Endothelial cell of umbilical vein (primary cell): ENCODE measurements around the gene TNNI3K. TPM values are rescaled to one million over a fixed set of nuclear protein-coding genes. Genes with fewer than 3 reads are reported as not detected.

ENCODE experiments used
- BruUV-seq: library from RNA; stranded (reverse); fragments of 400-500 nt; replicated peaks from 2 replicates; lab custom pipeline; 2021; lab: Mats Ljungman, UMichigan
- CTCF ChIA-PET: fragments of 300-600, 350-600 bp; sonication (Branson Sonifier 250); formaldehyde crosslinking; loops from one replicate; lab custom pipeline; 2021; ENCODE audit warnings: antibody characterized with exemption, inconsistent platforms; lab: Charles Lee
- POLR2A ChIA-PET: fragments of 300-600, 350-600 bp; sonication (Branson Sonifier 250); formaldehyde crosslinking; loops from one replicate; lab custom pipeline; 2021; ENCODE audit warnings: antibody characterized with exemption, inconsistent platforms; lab: Charles Lee
- DNase-seq: peaks from one replicate; pipeline ENCODE4 v3.0.0-alpha.2; 2011; ENCODE audit warnings: low read depth, low spot score
- FAIRE-seq: peaks from 2 replicates; lab custom pipeline; 2011; peaks lifted over from hg19 to GRCh38; lab: Jason Lieb, UNC
- H2AFZ ChIP-seq: 2 replicates; pipeline ENCODE4 v1.6.0; 2012; ENCODE audit warnings: low read depth, low read length, control low read depth, inconsistent platforms
- H3K27ac ChIP-seq: 2 replicates; pipeline ENCODE4 v1.5.1; 2011; ENCODE audit warnings: low read depth, mild to moderate bottlenecking, control low read depth, low read length, moderate library complexity; ENCODE audit not compliant: insufficient read depth
- H3K27me3 ChIP-seq, 2 experiments: 2 replicates each; pipeline versions ENCODE4 v1.6.0 to v1.6.1; 2011; ENCODE audit warnings: low read length in 2 of 2, mixed read lengths in 1 of 2; ENCODE audit not compliant: control insufficient read depth in 2 of 2, insufficient read depth in 2 of 2
- H3K36me3 ChIP-seq, 2 experiments: 2 replicates in 1 of 2; 3 replicates in 1 of 2; pipeline ENCODE4 v1.5.1; 2011; ENCODE audit warnings: low read length in 2 of 2, mild to moderate bottlenecking in 1 of 2, moderate library complexity in 1 of 2; ENCODE audit not compliant: control insufficient read depth in 2 of 2, insufficient read depth in 2 of 2; ENCODE audit errors: extremely low read depth in 1 of 2
- H3K4me1 ChIP-seq: 3 replicates; pipeline ENCODE4 v1.5.1; 2011; ENCODE audit warnings: mild to moderate bottlenecking, low read length; ENCODE audit not compliant: control insufficient read depth, insufficient read depth; ENCODE audit errors: extremely low read depth
- H3K4me2 ChIP-seq: 2 replicates; pipeline ENCODE4 v1.6.1; 2011; ENCODE audit warnings: low read length, control low read depth, mixed read lengths; ENCODE audit not compliant: insufficient read depth
- H3K4me3 ChIP-seq, 3 experiments: fragments of 200-600 bp in 1 of 3; sonication (generic), shearing (Covaris generic) in 1 of 3; replicated peaks in 1 of 3; 2 replicates each; pipeline ENCODE4 v1.5.1; 2011 to 2016; ENCODE audit warnings: control low read depth in 3 of 3, low read length in 3 of 3, mild to moderate bottlenecking in 2 of 3, inconsistent platforms in 1 of 3, low read depth in 1 of 3, moderate library complexity in 1 of 3; ENCODE audit not compliant: insufficient read depth in 1 of 3
- H3K79me2 ChIP-seq: 2 replicates; pipeline ENCODE4 v1.6.0; 2012; ENCODE audit warnings: low read length, inconsistent platforms; ENCODE audit not compliant: control insufficient read depth, insufficient read depth
- H3K9ac ChIP-seq: replicated peaks from 2 replicates; pipeline ENCODE3; 2011; ENCODE audit warnings: low read length, control low read depth; ENCODE audit not compliant: insufficient read depth; ENCODE audit errors: extremely low read depth
- H3K9me1 ChIP-seq: replicated peaks from 3 replicates; pipeline ENCODE4 v1.6.0; 2011; ENCODE audit warnings: mild to moderate bottlenecking, low read length; ENCODE audit not compliant: control insufficient read depth, insufficient read depth; ENCODE audit errors: extremely low read depth
- H3K9me3 ChIP-seq: replicated peaks from 2 replicates; pipeline ENCODE4 v1.5.1; 2012; ENCODE audit warnings: low read length, inconsistent platforms; ENCODE audit not compliant: control insufficient read depth, insufficient read depth
- H4K20me1 ChIP-seq: replicated peaks from 2 replicates; pipeline ENCODE3; 2011; ENCODE audit warnings: mild to moderate bottlenecking, low read length; ENCODE audit not compliant: control insufficient read depth, insufficient read depth; ENCODE audit errors: extremely low read depth
- EZH2 ChIP-seq: IDR thresholded peaks from 2 replicates; pipeline ENCODE4 v1.6.1; 2012; ENCODE audit warnings: borderline replicate concordance, low read depth, mild to moderate bottlenecking, moderate library complexity, low read length, inconsistent platforms; ENCODE audit not compliant: severe bottlenecking
- FOS ChIP-seq: IDR thresholded peaks from 2 replicates; pipeline ENCODE4 v1.6.1; 2011; ENCODE audit warnings: mild to moderate bottlenecking, low read length, moderate library complexity, borderline replicate concordance; ENCODE audit not compliant: insufficient read depth
- GATA2 ChIP-seq: IDR thresholded peaks from 2 replicates; pipeline ENCODE4 v1.7.0; 2011; ENCODE audit warnings: low read depth, mild to moderate bottlenecking, moderate library complexity, mixed read lengths, low read length; ENCODE audit not compliant: insufficient read length, insufficient read depth
- JUN ChIP-seq: IDR thresholded peaks from 2 replicates; pipeline ENCODE4 v1.6.1; 2011; ENCODE audit warnings: borderline replicate concordance, low read depth; ENCODE audit not compliant: insufficient read length, insufficient read depth
- MYC ChIP-seq: IDR thresholded peaks from one replicate; pipeline ENCODE4 v1.6.1; 2011; ENCODE audit warnings: mild to moderate bottlenecking, low read depth, low read length
- POLR2A ChIP-seq: IDR thresholded peaks from 2 replicates; pipeline ENCODE4 v1.6.1; 2012; ENCODE audit warnings: low read depth, mild to moderate bottlenecking, control low read depth, low read length
- POLR2AphosphoS5 ChIP-seq: IDR thresholded peaks from 2 replicates; pipeline ENCODE4 v1.6.1; 2012; ENCODE audit warnings: low read depth, mild to moderate bottlenecking, control low read depth, low read length, moderate library complexity; ENCODE audit not compliant: insufficient read depth
- dilution Hi-C: fragments of 300-500 bp; cut with MboI; formaldehyde crosslinking; loops from one replicate; pipeline ENCODE4 v1.15.0; 2019; ENCODE audit warnings: low sequenced_read_pairs; ENCODE audit not compliant: extremely low pct_ligation_motif_present
- intact Hi-C: fragments of 100-400 bp; cut with micrococcal nuclease; formaldehyde crosslinking; loops from one replicate; pipeline ENCODE4 v1.10.0; 2022
- polyA plus RNA-seq, 4 experiments: library from polyadenylated mRNA; depleted of rRNA in 3 of 4; stranded (reverse) in 3 of 4; unstranded in 1 of 4; fragments of >200 nt; gene quantifications; 2 replicates each; pipeline versions ENCODE4 v1.2.1 to v1.2.3, GENCODE V29; 2011 to 2012; ENCODE audit warnings: missing spikeins in 1 of 4
- total RNA-seq: library from RNA; stranded (reverse); gene quantifications from 2 replicates; pipeline ENCODE4 v1.2.3, GENCODE V29; 2021
- TF ChIP-seq, protein P1 (sequence below), 2 donors: IDR thresholded peaks; 1 replicate in 1 of 2; 2 replicates in 1 of 2; pipeline ENCODE4 v1.5.1; 2011; ENCODE audit warnings: low read length in 2 of 2, mild to moderate bottlenecking in 2 of 2, moderate library complexity in 2 of 2, control low read depth in 1 of 2, inconsistent platforms in 1 of 2, low read depth in 1 of 2; ENCODE audit not compliant: insufficient read depth in 1 of 2; ENCODE audit errors: extremely low read depth in 1 of 2
- TF ChIP-seq, protein P2 (sequence below): IDR thresholded peaks from 2 replicates; pipeline ENCODE4 v1.6.1; 2011; ENCODE audit not compliant: insufficient read depth, insufficient read length

The TNNI3K gene
- total and polyA plus RNA-seq, 2 donors (not counting 3 experiments of a cell fraction or from before 2014, with no cell fraction given): 0.69 TPM; not detected in 1

DNA sequence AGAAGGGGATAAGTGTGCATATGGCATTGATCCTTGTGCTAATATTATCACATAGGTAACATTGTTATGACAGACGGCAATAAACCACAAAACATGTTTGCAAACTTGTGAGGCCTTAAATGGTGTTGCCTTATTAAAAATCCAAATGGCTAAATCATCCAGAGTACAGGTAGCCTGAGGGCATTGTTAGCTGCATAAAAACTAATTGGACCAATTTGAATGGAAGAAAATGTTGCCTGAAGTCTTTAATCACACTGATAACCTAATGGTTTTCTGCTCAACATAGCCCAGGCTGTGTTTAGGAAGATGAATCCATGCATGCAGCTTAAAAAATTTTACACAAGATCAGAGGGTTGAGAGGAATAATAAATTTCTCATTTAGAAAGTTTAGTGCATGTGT lies 296.6 kb downstream of the TNNI3K start:
- H3K4me3 ChIP-seq: no peak overlapping the region
- BruUV-seq: no TSS peak
- FAIRE-seq: no peak
- H3K79me2 ChIP-seq: no peaks in the 10 kb centered on the region
- no peaks in the 10 kb centered on the region for H4K20me1 ChIP-seq
- H2AFZ ChIP-seq: no peak overlapping the region
- no peak for TF ChIP-seq POLR2A
- TF ChIP-seq, protein P1, sequence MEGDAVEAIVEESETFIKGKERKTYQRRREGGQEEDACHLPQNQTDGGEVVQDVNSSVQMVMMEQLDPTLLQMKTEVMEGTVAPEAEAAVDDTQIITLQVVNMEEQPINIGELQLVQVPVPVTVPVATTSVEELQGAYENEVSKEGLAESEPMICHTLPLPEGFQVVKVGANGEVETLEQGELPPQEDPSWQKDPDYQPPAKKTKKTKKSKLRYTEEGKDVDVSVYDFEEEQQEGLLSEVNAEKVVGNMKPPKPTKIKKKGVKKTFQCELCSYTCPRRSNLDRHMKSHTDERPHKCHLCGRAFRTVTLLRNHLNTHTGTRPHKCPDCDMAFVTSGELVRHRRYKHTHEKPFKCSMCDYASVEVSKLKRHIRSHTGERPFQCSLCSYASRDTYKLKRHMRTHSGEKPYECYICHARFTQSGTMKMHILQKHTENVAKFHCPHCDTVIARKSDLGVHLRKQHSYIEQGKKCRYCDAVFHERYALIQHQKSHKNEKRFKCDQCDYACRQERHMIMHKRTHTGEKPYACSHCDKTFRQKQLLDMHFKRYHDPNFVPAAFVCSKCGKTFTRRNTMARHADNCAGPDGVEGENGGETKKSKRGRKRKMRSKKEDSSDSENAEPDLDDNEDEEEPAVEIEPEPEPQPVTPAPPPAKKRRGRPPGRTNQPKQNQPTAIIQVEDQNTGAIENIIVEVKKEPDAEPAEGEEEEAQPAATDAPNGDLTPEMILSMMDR (IDR thresholded peaks at IDR 0.05; ENCODE audit: extremely low read depth in 1 of 2, insufficient read depth in 1 of 2, low read depth in 1 of 2, low read length in 2 of 2): no peak
- dilution Hi-C loops (no loop called here), intact Hi-C loops (no loop called here)
- no peaks in the 10 kb centered on the region for H3K27me3 ChIP-seq
- ChIA-PET POLR2A (no interaction called here), CTCF (no interaction called here)
- H3K4me1 ChIP-seq: no peaks in the 10 kb centered on the region
- peaks cover 2% of the 10 kb centered on the region for H3K9me3 ChIP-seq
- no peak overlapping the region for H3K4me2 ChIP-seq
- no peak overlapping the region for H3K27ac ChIP-seq
- DNase-seq: no peak
- no peaks in the 10 kb centered on the region for H3K9me1 ChIP-seq
- H3K9ac ChIP-seq: no peak overlapping the region
- H3K36me3 ChIP-seq: no peaks in the 10 kb centered on the region

DNA sequence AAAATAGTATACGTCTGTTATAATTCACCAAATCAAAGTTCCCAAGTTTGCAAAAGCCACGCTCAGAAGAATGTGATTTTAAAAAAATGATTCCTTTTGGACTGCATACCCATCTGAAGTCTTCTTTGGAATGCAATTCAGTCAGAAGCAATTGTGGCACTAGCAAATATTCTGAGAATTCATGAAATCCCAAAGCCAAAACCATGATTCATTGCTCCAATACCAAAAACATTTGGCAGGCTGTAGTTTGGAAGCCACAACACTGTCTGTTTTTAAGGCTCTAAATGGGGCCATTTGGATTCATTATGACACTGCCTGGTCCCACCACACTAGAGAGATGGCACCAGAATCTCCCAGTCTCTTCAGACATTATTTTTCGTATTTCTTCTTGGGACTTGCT lies 299.1 kb downstream of the TNNI3K start:
- TF ChIP-seq GATA2: no peak
- TF ChIP-seq MYC: no peak
- no peak for TF ChIP-seq POLR2AphosphoS5
- no peak for TF ChIP-seq EZH2
- TF ChIP-seq JUN: no peak
- no peak for TF ChIP-seq POLR2A
- TF ChIP-seq FOS: no peak
- TF ChIP-seq, protein P2, sequence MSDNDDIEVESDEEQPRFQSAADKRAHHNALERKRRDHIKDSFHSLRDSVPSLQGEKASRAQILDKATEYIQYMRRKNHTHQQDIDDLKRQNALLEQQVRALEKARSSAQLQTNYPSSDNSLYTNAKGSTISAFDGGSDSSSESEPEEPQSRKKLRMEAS: no peak
- TF ChIP-seq, protein P1 (IDR thresholded peaks at IDR 0.05; ENCODE audit: extremely low read depth in 1 of 2, insufficient read depth in 1 of 2, low read depth in 1 of 2, low read length in 2 of 2): no peak
- Histone ChIP-seq H4K20me1 (no peaks in the 10 kb centered on the region), H3K36me3 (no peaks in the 10 kb centered on the region), H3K9ac (no peak overlapping the region), H3K9me1 (no peaks in the 10 kb centered on the region), H3K79me2 (no peaks in the 10 kb centered on the region), H3K9me3 (no peaks in the 10 kb centered on the region), H3K4me3 (no peak overlapping the region), H3K27ac (no peak overlapping the region), H3K27me3 (no peaks in the 10 kb centered on the region), H3K4me2 (no peak overlapping the region), H2AFZ (no peak overlapping the region), H3K4me1 (no peaks in the 10 kb centered on the region)
- ChIA-PET CTCF (no interaction called here), POLR2A (no interaction called here)
- BruUV-seq: no TSS peak
- FAIRE-seq: no peak
- intact Hi-C loops (no loop called here), dilution Hi-C loops (no loop called here)
- no peak for DNase-seq
